Activated CD4-positive, alpha-beta memory T cell treated with anti-CD3 and anti-CD28 coated beads for 36 hours (primary cell): ENCODE measurements around the gene MTFMT. TPM values are rescaled to one million over a fixed set of nuclear protein-coding genes. Genes with fewer than 3 reads are reported as not detected.
"Not testable (repeated sequence)": the region's sequence is repeated elsewhere in the genome, so short reads cannot be mapped to it uniquely, and the experiment has no call there.

Experiments used
- CTCF ChIA-PET: fragments of 350-600 bp; sonication (Branson Sonifier 250); formaldehyde crosslinking; loops from one replicate; lab custom pipeline; 2021; ENCODE audit warnings: antibody characterized with exemption, inconsistent platforms; lab: Charles Lee
- POLR2A ChIA-PET: fragments of 350-600 bp; sonication (Branson Sonifier 250); formaldehyde crosslinking; loops from one replicate; lab custom pipeline; 2021; ENCODE audit warnings: antibody characterized with exemption; lab: Charles Lee
- DNase-seq: peaks from one replicate; pipeline ENCODE4 v3.0.0-alpha.2; 2020
- H3K27ac Mint-ChIP-seq: one replicate; pipeline ENCODE4 v1.8.0; 2021; ENCODE audit warnings: mixed read lengths
- H3K27me3 Mint-ChIP-seq: one replicate; pipeline ENCODE4 v1.8.0; 2021; ENCODE audit warnings: mixed read lengths
- H3K36me3 Mint-ChIP-seq: one replicate; pipeline ENCODE4 v1.8.0; 2021; ENCODE audit warnings: mixed read lengths
- H3K4me1 Mint-ChIP-seq: one replicate; pipeline ENCODE4 v1.8.0; 2021; ENCODE audit warnings: low read depth, mixed read lengths
- H3K4me3 Mint-ChIP-seq: one replicate; pipeline ENCODE4 v1.8.0; 2021; ENCODE audit warnings: mild to moderate bottlenecking, mixed read lengths
- H3K9me3 Mint-ChIP-seq: one replicate; pipeline ENCODE4 v1.8.0; 2021; ENCODE audit warnings: mixed read lengths
- intact Hi-C: fragments of 100-400 bp; cut with micrococcal nuclease; formaldehyde crosslinking; loops from one replicate; pipeline ENCODE4 v1.15.1; 2023
- total RNA-seq, 2 experiments: library from RNA; stranded (reverse); gene quantifications; one replicate each; pipeline ENCODE4 v1.2.3, GENCODE V29; 2021

The MTFMT gene
- total RNA-seq, 2 experiments from 2014 or later: 18.2 to 18.3 TPM

DNA sequence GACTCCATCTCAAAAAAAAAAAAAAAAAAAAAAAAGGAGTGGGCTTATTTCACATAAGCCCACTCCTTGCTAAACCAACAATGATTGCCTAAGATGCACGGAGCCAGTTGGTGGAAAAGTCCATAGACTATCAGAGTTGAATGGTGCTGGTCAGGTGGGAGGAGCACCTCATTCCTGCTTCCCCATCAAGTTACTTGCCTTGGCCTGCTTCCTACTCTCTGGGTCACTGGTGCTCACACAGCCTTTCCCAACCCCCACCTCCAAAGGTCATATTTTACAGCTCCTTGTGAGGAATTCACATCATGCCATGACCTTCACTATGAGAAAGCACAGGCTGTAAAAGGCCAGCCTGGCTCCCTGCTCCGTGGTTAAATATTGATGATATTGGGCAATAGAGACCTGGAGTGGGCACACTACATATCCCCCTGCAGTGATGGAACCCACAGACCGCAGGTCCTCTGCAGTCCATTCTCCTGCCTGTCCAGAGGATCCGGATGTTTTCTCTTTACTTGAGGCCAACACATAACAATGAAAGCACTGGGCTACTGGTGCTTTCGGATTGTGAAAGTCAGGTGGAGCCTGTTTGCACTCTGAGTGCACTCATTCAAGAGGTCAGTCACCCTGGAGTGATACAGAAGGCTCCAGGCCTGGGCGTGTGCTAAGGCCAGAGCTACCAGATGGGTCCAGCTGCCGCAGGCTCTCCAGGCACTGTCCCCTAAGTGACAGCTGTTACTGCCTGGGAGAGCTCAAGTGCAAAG, 15.5 kb upstream of the MTFMT start, which contains the start of gene SLC51B:
SLC51B (plus strand) TSS at position 664 of the 758 bp plus-strand sequence. CDS start 4,618 bp downstream, outside the sequence.
- no peaks in the 10 kb centered on the region for H3K27me3 Mint-ChIP-seq
- POLR2A ChIA-PET: no interaction called here
- CTCF ChIA-PET: no interaction called here
- H3K36me3 Mint-ChIP-seq: no peaks in the 10 kb centered on the region
- no peak within 1 kb of the TSS for H3K4me3 Mint-ChIP-seq
- H3K4me1 Mint-ChIP-seq: peaks cover 11% of the 10 kb centered on the region
- no peaks in the 10 kb centered on the region for H3K9me3 Mint-ChIP-seq
- no peak for DNase-seq
- intact Hi-C loops: no loop called here
- H3K27ac Mint-ChIP-seq: no peak within 1 kb of the TSS

DNA sequence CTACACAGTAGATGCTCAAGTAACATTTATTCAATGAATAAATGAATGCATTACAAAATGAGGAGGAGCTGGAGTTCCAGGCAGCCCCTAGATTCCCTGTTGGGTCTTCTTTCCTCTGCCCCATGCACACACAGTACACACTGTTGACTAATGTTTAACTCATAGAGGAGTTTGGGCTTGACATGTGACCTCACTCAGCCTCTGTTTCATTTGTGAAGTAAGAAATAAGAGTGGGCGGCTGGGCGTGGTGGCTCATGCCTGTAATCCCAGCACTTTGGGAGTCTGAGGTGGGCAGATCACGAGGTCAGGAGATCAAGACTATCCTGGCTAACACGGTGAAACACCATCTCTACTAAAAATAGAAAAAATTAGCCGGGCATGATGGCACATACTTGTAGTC, 14.8 kb upstream of the MTFMT start:
- intact Hi-C loops, H3K9me3 Mint-ChIP-seq, POLR2A ChIA-PET: not testable (repeated sequence)

DNA sequence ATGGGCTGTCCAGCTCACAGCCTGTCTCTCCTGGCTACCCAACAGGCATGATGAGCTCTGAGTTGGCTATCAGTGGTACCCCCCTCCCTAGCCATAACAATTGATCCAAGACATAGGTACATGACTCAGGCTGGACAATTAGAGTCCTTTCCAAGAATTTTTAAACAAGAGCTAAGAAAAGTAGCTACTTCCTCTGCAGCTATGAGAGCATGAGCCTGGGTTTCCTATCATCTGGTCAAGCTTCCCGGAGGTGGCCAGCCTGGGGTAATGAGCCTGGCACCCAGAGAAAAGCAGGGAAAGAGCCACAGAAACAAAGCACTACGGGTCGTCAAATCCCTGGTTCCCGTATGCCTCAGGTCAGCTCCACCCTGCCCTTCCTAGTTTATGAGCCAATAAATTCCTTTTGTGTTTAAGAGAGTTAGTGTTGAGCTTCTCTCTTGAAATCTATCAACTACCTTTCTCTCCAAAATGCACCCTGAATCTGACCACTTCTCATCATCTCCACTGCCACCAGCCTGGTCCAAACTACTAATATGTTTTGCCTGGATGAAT, 13.4 kb upstream of the MTFMT start:
- POLR2A ChIA-PET: interaction anchor here (0.6 kb wide), 1 partner anchor 1982 kb away, joined by 3 read pairs; no protein-coding TSS in a partner anchor
- H3K27me3 Mint-ChIP-seq: peaks cover 1% of the 10 kb centered on the region
- H3K36me3 Mint-ChIP-seq: no peaks in the 10 kb centered on the region
- no peak overlapping the region for H3K27ac Mint-ChIP-seq
- H3K4me3 Mint-ChIP-seq: no peak overlapping the region
- intact Hi-C loops: no loop called here
- H3K9me3 Mint-ChIP-seq: no peaks in the 10 kb centered on the region
- DNase-seq: no peak
- H3K4me1 Mint-ChIP-seq: peaks cover 4% of the 10 kb centered on the region
- CTCF ChIA-PET: interaction anchor here (1.5 to 3.2 kb wide), 3 partner anchors 9 to 59 kb away, joined by 4 to 16 read pairs (median 10); no protein-coding TSS in a partner anchor

More for the DNA sequence above, 14.8 kb upstream of the MTFMT start:
- CTCF ChIA-PET: interaction anchor here (1.5 to 3.2 kb wide), 3 partner anchors 10 to 57 kb away, joined by 4 to 16 read pairs (median 10); no protein-coding TSS in a partner anchor
- H3K4me3 Mint-ChIP-seq, H3K36me3 Mint-ChIP-seq, H3K4me1 Mint-ChIP-seq, H3K27me3 Mint-ChIP-seq, H3K27ac Mint-ChIP-seq: not testable (repeated sequence)
- peak; percentile 49 for DNase-seq

DNA sequence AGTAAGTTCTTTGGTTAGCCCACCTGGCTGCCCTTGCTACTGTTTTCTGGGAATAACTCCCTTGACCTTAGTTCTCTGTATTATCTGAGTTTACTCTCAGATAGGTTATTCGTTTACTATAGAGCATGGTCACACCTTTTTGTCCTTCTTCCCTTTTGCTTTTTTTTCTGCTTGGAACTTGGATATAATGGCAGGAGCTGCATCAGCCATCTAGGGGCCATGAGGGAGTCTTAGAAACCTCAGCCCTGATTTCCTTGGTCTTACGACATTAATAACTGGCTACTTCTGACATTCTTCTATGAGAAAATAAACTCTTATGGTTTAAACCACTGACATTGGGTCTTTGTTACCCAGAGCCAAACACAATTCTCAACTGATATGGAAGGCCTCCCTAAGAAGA, 12.3 kb upstream of the MTFMT start:
- intact Hi-C loops: no loop called here
- H3K36me3 Mint-ChIP-seq: no peaks in the 10 kb centered on the region
- peaks cover 4% of the 10 kb centered on the region for H3K4me1 Mint-ChIP-seq
- POLR2A ChIA-PET: no interaction called here
- DNase-seq: no peak
- no peaks in the 10 kb centered on the region for H3K9me3 Mint-ChIP-seq
- CTCF ChIA-PET: interaction anchor here (0.6 to 3.2 kb wide), 3 partner anchors 8 to 32 kb away, joined by 4 to 16 read pairs (median 10); no protein-coding TSS in a partner anchor
- no peak overlapping the region for H3K27ac Mint-ChIP-seq
- no peak overlapping the region for H3K4me3 Mint-ChIP-seq
- H3K27me3 Mint-ChIP-seq: peaks cover 1% of the 10 kb centered on the region

DNA sequence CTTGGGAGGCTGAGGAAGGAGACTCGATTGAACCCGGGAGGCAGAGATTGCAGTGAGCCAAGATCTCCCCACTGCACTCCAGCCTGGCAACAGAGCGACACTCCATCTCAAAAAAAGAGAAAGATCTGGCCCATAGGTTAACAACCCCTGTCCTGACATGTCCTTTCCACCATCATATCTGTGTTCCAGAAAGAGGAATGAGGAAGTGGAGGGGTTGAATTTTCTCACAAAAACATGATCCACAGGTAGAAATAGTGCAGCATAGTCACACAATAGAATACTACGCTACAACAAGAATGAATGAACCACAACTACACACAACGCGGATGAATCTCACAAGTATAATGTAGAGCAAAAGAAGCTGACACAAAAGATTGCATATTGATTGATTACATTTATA, 11.0 kb upstream of the MTFMT start:
- H3K36me3 Mint-ChIP-seq: no peaks in the 10 kb centered on the region
- no peak overlapping the region for H3K27ac Mint-ChIP-seq
- no peaks in the 10 kb centered on the region for H3K9me3 Mint-ChIP-seq
- DNase-seq: no peak
- intact Hi-C loops: no loop called here
- POLR2A ChIA-PET: no interaction called here
- H3K4me3 Mint-ChIP-seq: no peak overlapping the region
- peaks cover 1% of the 10 kb centered on the region for H3K27me3 Mint-ChIP-seq
- CTCF ChIA-PET: no interaction called here
- H3K4me1 Mint-ChIP-seq: peaks cover 4% of the 10 kb centered on the region

DNA sequence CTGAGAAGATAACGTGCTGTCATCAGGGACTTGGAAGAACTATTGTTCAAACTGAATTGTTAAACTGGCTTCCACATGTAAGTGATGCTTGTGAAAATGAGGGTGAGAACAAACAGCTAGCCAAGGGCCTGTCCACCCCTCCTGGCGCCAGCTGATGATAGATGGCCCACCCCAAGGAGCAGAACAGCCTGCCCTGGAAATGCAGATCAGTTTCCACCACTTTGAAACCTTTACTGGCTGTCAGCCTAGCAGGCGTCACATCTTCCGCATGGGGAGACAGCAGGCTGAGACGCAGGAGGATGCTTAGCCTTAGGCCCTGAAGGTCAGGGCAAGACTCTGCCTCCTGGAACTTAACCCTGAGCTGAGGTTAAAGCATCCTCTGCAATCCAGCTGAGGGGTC, 9.4 kb upstream of the MTFMT start:
- H3K4me3 Mint-ChIP-seq: no peak overlapping the region
- POLR2A ChIA-PET: no interaction called here
- no peaks in the 10 kb centered on the region for H3K9me3 Mint-ChIP-seq

DNA sequence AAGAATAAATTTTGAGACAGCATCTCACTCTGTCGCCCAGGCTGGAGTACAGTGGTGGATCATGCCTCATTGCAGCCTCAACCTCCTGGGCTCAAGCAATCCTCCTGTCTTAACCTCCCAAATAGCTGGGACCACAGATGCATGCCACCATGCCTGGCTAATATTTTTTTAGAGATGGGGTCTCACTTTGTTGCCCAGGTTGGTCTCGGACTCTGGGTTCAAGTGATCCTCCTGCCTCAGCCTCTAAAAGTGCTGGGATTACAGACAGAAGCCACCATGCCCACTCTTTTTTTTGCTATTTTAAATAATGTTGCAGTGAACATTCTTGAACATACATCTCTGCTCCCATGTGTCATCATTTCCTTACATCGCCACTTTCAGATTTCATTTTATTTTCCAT, 9.0 kb upstream of the MTFMT start:
- Mint-ChIP-seq H3K4me1 (peaks cover 4% of the 10 kb centered on the region), H3K4me3 (no peak overlapping the region), H3K9me3 (no peaks in the 10 kb centered on the region), H3K27me3 (peaks cover 1% of the 10 kb centered on the region), H3K36me3 (no peaks in the 10 kb centered on the region), H3K27ac (no peak overlapping the region)
- intact Hi-C loops: loop anchor here (10.0 kb wide), 1 partner anchor 146 kb away; the partner anchor contains the start of gene CLPX
- POLR2A ChIA-PET: no interaction called here
- DNase-seq: no peak
- CTCF ChIA-PET: interaction anchor here (1.2 kb wide), 1 partner anchor 63 kb away, joined by 4 read pairs; no protein-coding TSS in a partner anchor

More for the DNA sequence above, 9.4 kb upstream of the MTFMT start:
- intact Hi-C loops: loop anchor here (10.0 kb wide), 1 partner anchor 146 kb away; the partner anchor contains the start of gene CLPX
- DNase-seq: no peak
- Mint-ChIP-seq H3K27ac (no peak overlapping the region), H3K36me3 (no peaks in the 10 kb centered on the region), H3K27me3 (peaks cover 1% of the 10 kb centered on the region), H3K4me1 (peaks cover under 1% of the 10 kb centered on the region)
- CTCF ChIA-PET: interaction anchor here (1.2 kb wide), 1 partner anchor 63 kb away, joined by 4 read pairs; no protein-coding TSS in a partner anchor

DNA sequence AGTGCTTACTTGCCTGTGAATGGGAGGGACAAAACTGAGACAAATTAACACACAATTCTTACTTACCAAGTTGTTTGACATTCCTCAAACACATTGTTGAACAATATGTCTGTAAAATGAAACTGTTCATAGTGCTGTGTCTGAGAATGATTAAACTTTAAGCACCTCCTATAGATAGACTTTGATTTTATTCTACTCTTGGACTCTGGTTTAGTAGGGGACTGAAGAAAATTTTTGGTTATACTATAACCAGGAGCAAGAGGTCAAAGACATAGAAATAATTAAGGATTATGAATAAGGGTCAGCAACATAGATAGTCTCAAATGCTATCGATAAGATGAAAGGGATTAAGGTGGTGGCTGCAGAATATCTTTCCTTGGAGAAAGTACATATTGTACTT, 7.9 kb upstream of the MTFMT start:
- Mint-ChIP-seq H3K36me3 (no peaks in the 10 kb centered on the region), H3K4me1 (peaks cover 7% of the 10 kb centered on the region), H3K27me3 (peaks cover 3% of the 10 kb centered on the region), H3K27ac (no peak overlapping the region), H3K9me3 (no peaks in the 10 kb centered on the region), H3K4me3 (no peak overlapping the region)
- no peak for DNase-seq
- POLR2A ChIA-PET: no interaction called here
- CTCF ChIA-PET: no interaction called here
- intact Hi-C loops: loop anchor here (10.0 kb wide), 1 partner anchor 147 kb away; the partner anchor contains the start of gene CLPX

DNA sequence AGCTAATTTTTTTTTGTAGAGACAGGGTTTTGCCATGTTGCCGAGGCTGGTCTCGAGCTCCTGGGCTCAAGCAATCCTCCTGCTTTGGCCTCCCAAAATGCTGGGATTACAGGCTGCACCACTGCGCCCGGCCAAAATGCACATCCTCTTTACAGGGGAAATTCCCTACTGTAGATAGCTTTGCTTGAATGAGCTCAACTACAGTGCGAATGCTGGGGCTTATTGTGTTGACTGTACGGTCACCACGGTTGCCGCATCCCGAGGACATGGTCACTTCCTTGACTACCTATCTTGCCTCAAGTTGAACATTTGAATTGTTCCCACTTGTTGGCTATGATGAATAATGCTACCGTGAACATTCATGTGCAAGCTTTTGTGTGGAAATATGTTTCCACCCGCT, 5.3 kb upstream of the MTFMT start:
- Mint-ChIP-seq H3K4me3 (no peak overlapping the region), H3K4me1 (peaks cover 7% of the 10 kb centered on the region), H3K27me3 (peaks cover 7% of the 10 kb centered on the region), H3K27ac (no peak overlapping the region), H3K9me3 (no peaks in the 10 kb centered on the region), H3K36me3 (no peaks in the 10 kb centered on the region)
- no peak for DNase-seq
- intact Hi-C loops: loop anchor here (5.0 to 10.0 kb wide), 2 partner anchors 150 to 302 kb away; partner anchors contain the start of gene CLPX
- CTCF ChIA-PET: interaction anchor here (0.7 to 3.1 kb wide), 12 partner anchors 10 to 350 kb away, joined by 3 to 35 read pairs (median 6); partner anchors contain the start of genes KBTBD13 and PARP16
- POLR2A ChIA-PET: interaction anchor here (1.0 kb wide), 1 partner anchor 14 kb away, joined by 4 read pairs; no protein-coding TSS in a partner anchor

DNA sequence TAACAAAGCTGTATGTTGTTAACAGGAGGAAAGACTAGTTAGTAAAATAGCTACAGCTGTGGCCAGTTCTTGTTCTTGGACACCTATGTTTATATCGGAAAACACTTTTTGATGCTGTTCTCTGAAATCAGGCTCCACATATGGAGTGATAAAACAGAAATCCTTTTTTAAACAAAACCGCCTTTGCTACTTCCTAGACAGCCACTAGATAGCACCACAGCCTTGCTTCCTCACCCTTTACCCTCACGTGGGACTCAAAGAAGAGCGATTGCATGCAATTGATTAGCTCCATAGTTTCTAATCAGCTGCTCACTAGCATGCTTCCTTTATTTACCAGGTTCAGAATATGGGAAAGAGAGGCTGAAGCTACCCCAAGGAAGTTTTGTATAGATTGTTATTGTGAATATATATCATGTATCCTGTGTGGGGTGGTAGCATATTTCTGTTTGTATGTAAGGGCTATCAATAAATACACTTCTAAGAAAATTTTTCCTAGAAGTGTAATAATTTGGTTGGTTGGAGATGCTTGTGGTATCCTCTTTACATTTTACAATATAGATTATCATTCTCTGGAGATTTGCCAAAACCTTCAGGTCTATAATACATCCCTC, 4.3 kb upstream of the MTFMT start:
- peaks cover 7% of the 10 kb centered on the region for H3K27me3 Mint-ChIP-seq
- ChIA-PET CTCF (interaction anchor here (0.5 to 3.1 kb wide), 29 partner anchors 9 to 663 kb away, joined by 3 to 35 read pairs (median 5); partner anchors contain the start of genes KBTBD13, PARP16 and RNU5B-1), POLR2A (no interaction called here)
- H3K9me3 Mint-ChIP-seq: no peaks in the 10 kb centered on the region
- no peak overlapping the region for H3K27ac Mint-ChIP-seq
- no peaks in the 10 kb centered on the region for H3K36me3 Mint-ChIP-seq
- intact Hi-C loops: loop anchor here (1.0 to 10.0 kb wide), 5 partner anchors 45 to 301 kb away; partner anchors contain the start of genes CLPX, RNU5A-1 and RNU5B-1
- no peak overlapping the region for H3K4me3 Mint-ChIP-seq
- DNase-seq: peak; percentile 48
- H3K4me1 Mint-ChIP-seq: peaks cover 7% of the 10 kb centered on the region

DNA sequence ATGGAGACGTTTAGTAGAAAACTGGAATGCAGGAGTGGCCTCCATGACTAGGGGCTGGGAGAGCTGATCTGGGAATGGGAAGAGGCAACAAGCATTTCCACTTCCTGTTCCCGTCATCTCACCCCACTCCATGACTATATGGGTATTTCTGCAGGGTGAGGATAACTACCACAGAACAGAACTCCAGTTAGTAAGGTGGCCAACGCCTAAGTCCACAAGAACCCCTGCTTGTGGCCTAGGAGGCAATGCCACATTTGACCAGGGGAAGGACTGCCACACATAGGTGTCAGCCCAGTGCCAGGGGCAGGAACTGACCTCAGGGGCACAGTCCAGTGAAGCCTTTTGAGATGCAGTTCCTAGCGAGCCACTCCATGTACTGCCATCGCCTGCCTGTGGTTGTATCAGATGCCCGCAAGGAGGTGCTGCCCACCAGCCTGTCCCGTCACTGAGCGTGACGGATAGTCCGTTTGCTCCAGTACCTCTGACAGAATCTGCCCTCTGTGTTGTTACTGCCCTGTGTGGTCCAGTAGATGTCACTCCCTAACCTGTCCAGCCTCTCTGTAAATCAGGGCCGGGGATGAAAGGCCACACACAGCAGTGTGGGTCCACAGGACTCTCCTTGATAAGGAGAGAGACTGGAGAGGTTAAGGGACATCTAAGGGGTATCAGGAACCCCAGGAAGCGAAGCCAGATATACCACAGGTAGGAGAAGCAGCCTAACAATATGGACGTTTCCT, 3.5 kb upstream of the MTFMT start:
- H3K27ac Mint-ChIP-seq: no peak overlapping the region
- peak; percentile 61 for DNase-seq
- H3K36me3 Mint-ChIP-seq: no peaks in the 10 kb centered on the region
- peaks cover 13% of the 10 kb centered on the region for H3K4me1 Mint-ChIP-seq
- peaks cover 6% of the 10 kb centered on the region for H3K27me3 Mint-ChIP-seq
- POLR2A ChIA-PET: no interaction called here
- intact Hi-C loops: loop anchor here (1.0 to 10.0 kb wide), 5 partner anchors 45 to 301 kb away; partner anchors contain the start of genes CLPX, RNU5A-1 and RNU5B-1
- no peaks in the 10 kb centered on the region for H3K9me3 Mint-ChIP-seq
- CTCF ChIA-PET: interaction anchor here (0.6 to 3.1 kb wide), 19 partner anchors 10 to 352 kb away, joined by 3 to 35 read pairs (median 5); partner anchors contain the start of genes KBTBD13 and PARP16
- H3K4me3 Mint-ChIP-seq: no peak overlapping the region
